Endothelial cell of umbilical vein (primary cell): Measurements from ENCODE around the gene ADNP. TPM values are rescaled to one million over a fixed set of nuclear protein-coding genes. Genes with fewer than 3 reads are reported as not detected.

Experiments
- BruUV-seq: library from RNA; stranded (reverse); fragments of 400-500 nt; replicated peaks from 2 replicates; lab custom pipeline; 2021; lab: Mats Ljungman, UMichigan
- CTCF ChIA-PET: fragments of 300-600, 350-600 bp; sonication (Branson Sonifier 250); formaldehyde crosslinking; loops from one replicate; lab custom pipeline; 2021; ENCODE audit warnings: antibody characterized with exemption, inconsistent platforms; lab: Charles Lee
- POLR2A ChIA-PET: fragments of 300-600, 350-600 bp; sonication (Branson Sonifier 250); formaldehyde crosslinking; loops from one replicate; lab custom pipeline; 2021; ENCODE audit warnings: antibody characterized with exemption, inconsistent platforms; lab: Charles Lee
- DNase-seq: peaks from one replicate; pipeline ENCODE4 v3.0.0-alpha.2; 2011; ENCODE audit warnings: low read depth, low spot score
- FAIRE-seq: peaks from 2 replicates; lab custom pipeline; 2011; peaks lifted over from hg19 to GRCh38; lab: Jason Lieb, UNC
- H2AFZ ChIP-seq: 2 replicates; pipeline ENCODE4 v1.6.0; 2012; ENCODE audit warnings: low read depth, low read length, control low read depth, inconsistent platforms
- H3K27ac ChIP-seq: 2 replicates; pipeline ENCODE4 v1.5.1; 2011; ENCODE audit warnings: low read depth, mild to moderate bottlenecking, control low read depth, low read length, moderate library complexity; ENCODE audit not compliant: insufficient read depth
- H3K27me3 ChIP-seq, 2 experiments: 2 replicates each; pipeline versions ENCODE4 v1.6.0 to v1.6.1; 2011; ENCODE audit warnings: low read length in 2 of 2, mixed read lengths in 1 of 2; ENCODE audit not compliant: control insufficient read depth in 2 of 2, insufficient read depth in 2 of 2
- H3K36me3 ChIP-seq, 2 experiments: 2 replicates in 1 of 2; 3 replicates in 1 of 2; pipeline ENCODE4 v1.5.1; 2011; ENCODE audit warnings: low read length in 2 of 2, mild to moderate bottlenecking in 1 of 2, moderate library complexity in 1 of 2; ENCODE audit not compliant: control insufficient read depth in 2 of 2, insufficient read depth in 2 of 2; ENCODE audit errors: extremely low read depth in 1 of 2
- H3K4me1 ChIP-seq: 3 replicates; pipeline ENCODE4 v1.5.1; 2011; ENCODE audit warnings: mild to moderate bottlenecking, low read length; ENCODE audit not compliant: control insufficient read depth, insufficient read depth; ENCODE audit errors: extremely low read depth
- H3K4me2 ChIP-seq: 2 replicates; pipeline ENCODE4 v1.6.1; 2011; ENCODE audit warnings: low read length, control low read depth, mixed read lengths; ENCODE audit not compliant: insufficient read depth
- H3K4me3 ChIP-seq, 3 experiments: fragments of 200-600 bp in 1 of 3; sonication (generic), shearing (Covaris generic) in 1 of 3; replicated peaks in 1 of 3; 2 replicates each; pipeline ENCODE4 v1.5.1; 2011 to 2016; ENCODE audit warnings: control low read depth in 3 of 3, low read length in 3 of 3, mild to moderate bottlenecking in 2 of 3, inconsistent platforms in 1 of 3, low read depth in 1 of 3, moderate library complexity in 1 of 3; ENCODE audit not compliant: insufficient read depth in 1 of 3
- H3K79me2 ChIP-seq: 2 replicates; pipeline ENCODE4 v1.6.0; 2012; ENCODE audit warnings: low read length, inconsistent platforms; ENCODE audit not compliant: control insufficient read depth, insufficient read depth
- H3K9ac ChIP-seq: replicated peaks from 2 replicates; pipeline ENCODE3; 2011; ENCODE audit warnings: low read length, control low read depth; ENCODE audit not compliant: insufficient read depth; ENCODE audit errors: extremely low read depth
- H3K9me1 ChIP-seq: replicated peaks from 3 replicates; pipeline ENCODE4 v1.6.0; 2011; ENCODE audit warnings: mild to moderate bottlenecking, low read length; ENCODE audit not compliant: control insufficient read depth, insufficient read depth; ENCODE audit errors: extremely low read depth
- H3K9me3 ChIP-seq: replicated peaks from 2 replicates; pipeline ENCODE4 v1.5.1; 2012; ENCODE audit warnings: low read length, inconsistent platforms; ENCODE audit not compliant: control insufficient read depth, insufficient read depth
- H4K20me1 ChIP-seq: replicated peaks from 2 replicates; pipeline ENCODE3; 2011; ENCODE audit warnings: mild to moderate bottlenecking, low read length; ENCODE audit not compliant: control insufficient read depth, insufficient read depth; ENCODE audit errors: extremely low read depth
- EZH2 ChIP-seq: IDR thresholded peaks from 2 replicates; pipeline ENCODE4 v1.6.1; 2012; ENCODE audit warnings: borderline replicate concordance, low read depth, mild to moderate bottlenecking, moderate library complexity, low read length, inconsistent platforms; ENCODE audit not compliant: severe bottlenecking
- FOS ChIP-seq: IDR thresholded peaks from 2 replicates; pipeline ENCODE4 v1.6.1; 2011; ENCODE audit warnings: mild to moderate bottlenecking, low read length, moderate library complexity, borderline replicate concordance; ENCODE audit not compliant: insufficient read depth
- GATA2 ChIP-seq: IDR thresholded peaks from 2 replicates; pipeline ENCODE4 v1.7.0; 2011; ENCODE audit warnings: low read depth, mild to moderate bottlenecking, moderate library complexity, mixed read lengths, low read length; ENCODE audit not compliant: insufficient read length, insufficient read depth
- JUN ChIP-seq: IDR thresholded peaks from 2 replicates; pipeline ENCODE4 v1.6.1; 2011; ENCODE audit warnings: borderline replicate concordance, low read depth; ENCODE audit not compliant: insufficient read length, insufficient read depth
- MYC ChIP-seq: IDR thresholded peaks from one replicate; pipeline ENCODE4 v1.6.1; 2011; ENCODE audit warnings: mild to moderate bottlenecking, low read depth, low read length
- POLR2A ChIP-seq: IDR thresholded peaks from 2 replicates; pipeline ENCODE4 v1.6.1; 2012; ENCODE audit warnings: low read depth, mild to moderate bottlenecking, control low read depth, low read length
- POLR2AphosphoS5 ChIP-seq: IDR thresholded peaks from 2 replicates; pipeline ENCODE4 v1.6.1; 2012; ENCODE audit warnings: low read depth, mild to moderate bottlenecking, control low read depth, low read length, moderate library complexity; ENCODE audit not compliant: insufficient read depth
- dilution Hi-C: fragments of 300-500 bp; cut with MboI; formaldehyde crosslinking; loops from one replicate; pipeline ENCODE4 v1.15.0; 2019; ENCODE audit warnings: low sequenced_read_pairs; ENCODE audit not compliant: extremely low pct_ligation_motif_present
- intact Hi-C: fragments of 100-400 bp; cut with micrococcal nuclease; formaldehyde crosslinking; loops from one replicate; pipeline ENCODE4 v1.10.0; 2022
- polyA plus RNA-seq, 4 experiments: library from polyadenylated mRNA; depleted of rRNA in 3 of 4; stranded (reverse) in 3 of 4; unstranded in 1 of 4; fragments of >200 nt; gene quantifications; 2 replicates each; pipeline versions ENCODE4 v1.2.1 to v1.2.3, GENCODE V29; 2011 to 2012; ENCODE audit warnings: missing spikeins in 1 of 4
- total RNA-seq: library from RNA; stranded (reverse); gene quantifications from 2 replicates; pipeline ENCODE4 v1.2.3, GENCODE V29; 2021
- TF ChIP-seq, protein P1 (sequence below): IDR thresholded peaks from 2 replicates; pipeline ENCODE4 v1.6.1; 2011; ENCODE audit not compliant: insufficient read depth, insufficient read length
- TF ChIP-seq, protein P2 (sequence below), 2 donors: IDR thresholded peaks; 1 replicate in 1 of 2; 2 replicates in 1 of 2; pipeline ENCODE4 v1.5.1; 2011; ENCODE audit warnings: low read length in 2 of 2, mild to moderate bottlenecking in 2 of 2, moderate library complexity in 2 of 2, control low read depth in 1 of 2, inconsistent platforms in 1 of 2, low read depth in 1 of 2; ENCODE audit not compliant: insufficient read depth in 1 of 2; ENCODE audit errors: extremely low read depth in 1 of 2

The ADNP gene
- total and polyA plus RNA-seq, 2 donors (not counting 3 experiments of a cell fraction or from before 2014, with no cell fraction given), result 17.8 to 66.0 TPM

DNA sequence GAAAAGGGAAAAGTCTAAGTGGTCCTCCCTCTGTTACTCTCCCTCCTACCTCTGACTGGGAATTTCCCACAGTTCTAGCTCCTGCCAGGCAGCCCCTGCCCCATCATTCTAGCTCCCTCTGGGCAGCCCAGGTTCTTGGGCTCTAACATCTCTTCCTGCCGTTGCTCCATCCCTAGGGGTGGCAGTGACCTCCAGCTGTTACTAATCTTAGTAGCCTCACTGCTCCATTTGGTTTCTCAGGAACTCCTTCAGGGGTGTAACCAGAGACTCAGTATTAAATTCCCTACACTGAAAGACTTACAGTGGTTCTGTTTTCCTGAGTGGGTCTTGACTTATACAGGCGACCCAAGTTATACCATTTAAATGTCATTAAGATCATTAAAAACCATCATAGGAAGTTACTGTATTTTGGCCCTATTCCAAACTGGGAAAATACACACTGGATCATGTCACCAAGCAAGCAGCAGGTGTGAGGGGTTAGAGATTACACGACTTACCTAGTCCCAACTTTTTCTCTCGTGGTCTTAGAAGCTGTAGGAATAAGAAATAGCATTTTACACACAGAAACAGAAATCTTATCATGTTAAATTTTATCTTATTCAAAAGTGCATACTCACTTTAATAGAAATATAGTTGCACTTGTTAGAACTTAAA is 17.0 kb upstream of the ADNP start:
- DNase-seq, result no peak
- Histone ChIP-seq H3K27me3 (no peaks in the 10 kb centered on the region), H3K79me2 (peaks cover 21% of the 10 kb centered on the region), H3K9me3 (no peaks in the 10 kb centered on the region), H3K4me3 (no peak overlapping the region), H4K20me1 (no peaks in the 10 kb centered on the region), H3K27ac (no peak overlapping the region), H2AFZ (no peak overlapping the region), H3K4me2 (no peak overlapping the region), H3K36me3 (peaks cover 20 to 34% of the 10 kb centered on the region in 2 experiments), H3K4me1 (no peaks in the 10 kb centered on the region), H3K9ac (no peak overlapping the region), H3K9me1 (no peaks in the 10 kb centered on the region)
- POLR2A ChIA-PET, result no interaction called here
- TF ChIP-seq FOS, result no peak
- TF ChIP-seq POLR2A, result no peak
- TF ChIP-seq POLR2AphosphoS5, result no peak
- TF ChIP-seq JUN, result no peak
- TF ChIP-seq GATA2, result no peak
- no peak for TF ChIP-seq MYC
- TF ChIP-seq EZH2, result no peak
- no peak for FAIRE-seq
- no TSS peak for BruUV-seq
- dilution Hi-C loops, result no loop called here
- CTCF ChIA-PET, result interaction anchor here (0.8 kb wide), 1 partner anchor 154 kb away, joined by 3 read pairs; the partner anchor contains the start of gene BCAS4
- intact Hi-C loops, result no loop called here

DNA sequence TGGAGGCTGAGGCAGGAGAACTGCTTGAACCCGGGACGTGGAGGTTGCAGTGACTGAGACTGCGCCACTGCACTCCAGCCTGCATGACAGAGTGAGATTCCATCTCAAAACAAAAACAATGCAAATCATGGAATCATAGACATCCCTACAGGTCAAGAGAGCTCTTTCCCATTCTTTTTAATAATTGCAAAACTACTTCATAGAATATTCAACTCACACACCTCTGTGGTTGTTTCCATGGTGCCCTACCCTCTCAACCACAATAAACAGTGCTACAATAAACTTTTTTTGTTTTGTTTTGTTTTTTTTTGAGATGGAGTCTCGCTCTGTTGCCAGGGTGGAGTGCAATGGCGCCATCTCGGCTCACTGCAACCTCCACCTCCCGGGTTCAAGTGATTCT is 11.8 kb upstream of the ADNP start:
- H4K20me1 ChIP-seq, result no peaks in the 10 kb centered on the region
- CTCF ChIA-PET, result interaction anchor here (1.3 kb wide), 1 partner anchor 15 kb away, joined by 3 read pairs; the partner anchor contains the start of genes DPM1 and MOCS3
- H3K4me2 ChIP-seq, result no peak overlapping the region
- H2AFZ ChIP-seq, result no peak overlapping the region
- POLR2A ChIA-PET, result no interaction called here
- H3K9me1 ChIP-seq, result no peaks in the 10 kb centered on the region
- no peak overlapping the region for H3K27ac ChIP-seq
- no peak for TF ChIP-seq MYC
- TF ChIP-seq, protein P1, sequence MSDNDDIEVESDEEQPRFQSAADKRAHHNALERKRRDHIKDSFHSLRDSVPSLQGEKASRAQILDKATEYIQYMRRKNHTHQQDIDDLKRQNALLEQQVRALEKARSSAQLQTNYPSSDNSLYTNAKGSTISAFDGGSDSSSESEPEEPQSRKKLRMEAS, result no peak
- TF ChIP-seq JUN, result no peak
- no peak for TF ChIP-seq FOS
- TF ChIP-seq, protein P2, sequence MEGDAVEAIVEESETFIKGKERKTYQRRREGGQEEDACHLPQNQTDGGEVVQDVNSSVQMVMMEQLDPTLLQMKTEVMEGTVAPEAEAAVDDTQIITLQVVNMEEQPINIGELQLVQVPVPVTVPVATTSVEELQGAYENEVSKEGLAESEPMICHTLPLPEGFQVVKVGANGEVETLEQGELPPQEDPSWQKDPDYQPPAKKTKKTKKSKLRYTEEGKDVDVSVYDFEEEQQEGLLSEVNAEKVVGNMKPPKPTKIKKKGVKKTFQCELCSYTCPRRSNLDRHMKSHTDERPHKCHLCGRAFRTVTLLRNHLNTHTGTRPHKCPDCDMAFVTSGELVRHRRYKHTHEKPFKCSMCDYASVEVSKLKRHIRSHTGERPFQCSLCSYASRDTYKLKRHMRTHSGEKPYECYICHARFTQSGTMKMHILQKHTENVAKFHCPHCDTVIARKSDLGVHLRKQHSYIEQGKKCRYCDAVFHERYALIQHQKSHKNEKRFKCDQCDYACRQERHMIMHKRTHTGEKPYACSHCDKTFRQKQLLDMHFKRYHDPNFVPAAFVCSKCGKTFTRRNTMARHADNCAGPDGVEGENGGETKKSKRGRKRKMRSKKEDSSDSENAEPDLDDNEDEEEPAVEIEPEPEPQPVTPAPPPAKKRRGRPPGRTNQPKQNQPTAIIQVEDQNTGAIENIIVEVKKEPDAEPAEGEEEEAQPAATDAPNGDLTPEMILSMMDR (IDR thresholded peaks at IDR 0.05; ENCODE audit: extremely low read depth in 1 of 2, insufficient read depth in 1 of 2, low read depth in 1 of 2, low read length in 2 of 2), result no peak
- TF ChIP-seq GATA2, result no peak
- TF ChIP-seq POLR2AphosphoS5, result no peak
- no peak for TF ChIP-seq POLR2A
- TF ChIP-seq EZH2, result no peak
- DNase-seq (no peak), FAIRE-seq (no peak)
- intact Hi-C loops (no loop called here), dilution Hi-C loops (no loop called here)
- no peaks in the 10 kb centered on the region for H3K27me3 ChIP-seq
- H3K79me2 ChIP-seq, result no peaks in the 10 kb centered on the region
- no peaks in the 10 kb centered on the region for H3K4me1 ChIP-seq
- BruUV-seq, result no TSS peak
- H3K4me3 ChIP-seq, result no peak overlapping the region
- H3K9ac ChIP-seq, result no peak overlapping the region
- H3K9me3 ChIP-seq, result no peaks in the 10 kb centered on the region
- peaks cover 16 to 26% of the 10 kb centered on the region in 2 experiments for H3K36me3 ChIP-seq
